ENCODE results near the gene CNTNAP5. TPM values are rescaled to one million over a fixed set of nuclear protein-coding genes. Genes with fewer than 3 reads are reported as not detected.

The CNTNAP5 gene
- total and polyA plus RNA-seq, 2 donors (not counting 1 experiment from before 2014, with no cell fraction given) = not detected

GRCh38 chr2:124702777-124703176, 677.7 kb downstream of the CNTNAP5 start:
- POLR2A ChIA-PET = no interaction called here
- ATAC-seq (ENCODE audit: low read depth) (no peak), DNase-seq (no peak)
- CTCF ChIA-PET = no interaction called here
- no peaks in the 10 kb centered on the region for H3K4me1 ChIP-seq (ENCODE audit: control insufficient read depth in 2 of 2, insufficient read depth in 2 of 2, low read length in 2 of 2)
- no peaks in the 10 kb centered on the region for H3K27me3 ChIP-seq (replicated peaks in 1 of 4; ENCODE audit: control extremely low read depth in 1 of 4, control insufficient read depth in 3 of 4, insufficient read depth in 4 of 4, low read length in 3 of 4)
- no peaks in the 10 kb centered on the region for H3K4me1 Mint-ChIP-seq
- no peaks in the 10 kb centered on the region for H3K79me2 ChIP-seq (ENCODE audit: control insufficient read depth, insufficient read depth, low read length)
- no peaks in the 10 kb centered on the region for H3K9me3 ChIP-seq (ENCODE audit: control extremely low read depth in 1 of 3, control insufficient read depth in 2 of 3, insufficient read depth in 1 of 3, low read length in 2 of 3)
- intact Hi-C loops (cut with micrococcal nuclease) = no loop called here
- H3K27me3 Mint-ChIP-seq = no peaks in the 10 kb centered on the region
- H3K27ac Mint-ChIP-seq = no peak overlapping the region
- H2AFZ ChIP-seq (ENCODE audit: insufficient read depth, low read depth, low read length, poor library complexity, severe bottlenecking) = no peak overlapping the region
- no peak overlapping the region for H3K4me3 ChIP-seq (ENCODE audit: control extremely low read depth in 1 of 5, extremely low read depth in 1 of 5, insufficient read depth in 1 of 5, low read depth in 2 of 5, low read length in 4 of 5)
- no peak overlapping the region for H3K4me3 Mint-ChIP-seq
- H3K36me3 ChIP-seq (replicated peaks in 1 of 2; ENCODE audit: control extremely low read depth in 1 of 2, control insufficient read depth in 1 of 2, extremely low read depth in 1 of 2, insufficient read depth in 2 of 2, low read length in 1 of 2) = no peaks in the 10 kb centered on the region
- no peak overlapping the region for H3K9ac ChIP-seq (ENCODE audit: low read length)
- H3K27ac ChIP-seq (ENCODE audit: low read length in 2 of 2) = no peak overlapping the region
- no peaks in the 10 kb centered on the region for H4K20me1 ChIP-seq (ENCODE audit: control insufficient read depth, insufficient read depth, low read length, poor library complexity, severe bottlenecking)
- no peak for TF ChIP-seq CTCF (IDR thresholded peaks at IDR 0.05)
- no peak overlapping the region for H3K4me2 ChIP-seq (replicated peaks; ENCODE audit: low read depth, low read length, poor library complexity, severe bottlenecking)
- no peaks in the 10 kb centered on the region for H3K9me3 Mint-ChIP-seq (ENCODE audit: insufficient read depth)

- Histone ChIP-seq H3K4me2 (replicated peaks; ENCODE audit: low read depth, low read length, poor library complexity, severe bottlenecking) (no peak overlapping the region), H3K9ac (ENCODE audit: low read length) (no peak overlapping the region), H3K79me2 (ENCODE audit: control insufficient read depth, insufficient read depth, low read length) (no peaks in the 10 kb centered on the region), H2AFZ (ENCODE audit: insufficient read depth, low read depth, low read length, poor library complexity, severe bottlenecking) (no peak overlapping the region), H3K27ac (ENCODE audit: low read length in 2 of 2) (no peak overlapping the region), H3K4me1 (ENCODE audit: control insufficient read depth in 2 of 2, insufficient read depth in 2 of 2, low read length in 2 of 2) (no peaks in the 10 kb centered on the region), H3K9me3 (ENCODE audit: control extremely low read depth in 1 of 3, control insufficient read depth in 2 of 3, insufficient read depth in 1 of 3, low read length in 2 of 3) (no peaks in the 10 kb centered on the region), H3K36me3 (replicated peaks in 1 of 2; ENCODE audit: control extremely low read depth in 1 of 2, control insufficient read depth in 1 of 2, extremely low read depth in 1 of 2, insufficient read depth in 2 of 2, low read length in 1 of 2) (no peaks in the 10 kb centered on the region), H3K27me3 (replicated peaks in 1 of 4; ENCODE audit: control extremely low read depth in 1 of 4, control insufficient read depth in 3 of 4, insufficient read depth in 4 of 4, low read length in 3 of 4) (no peaks in the 10 kb centered on the region), H4K20me1 (ENCODE audit: control insufficient read depth, insufficient read depth, low read length, poor library complexity, severe bottlenecking) (no peaks in the 10 kb centered on the region), H3K4me3 (ENCODE audit: control extremely low read depth in 1 of 5, extremely low read depth in 1 of 5, insufficient read depth in 1 of 5, low read depth in 2 of 5, low read length in 4 of 5) (no peak overlapping the region)
- no peaks in the 10 kb centered on the region for H3K4me1 Mint-ChIP-seq
- H3K27ac Mint-ChIP-seq = no peak overlapping the region
- no peaks in the 10 kb centered on the region for H3K27me3 Mint-ChIP-seq
- CTCF ChIA-PET = no interaction called here
- no peaks in the 10 kb centered on the region for H3K9me3 Mint-ChIP-seq (ENCODE audit: insufficient read depth)
- TF ChIP-seq EZH2 (IDR thresholded peaks at IDR 0.05; ENCODE audit: borderline replicate concordance, insufficient read depth, low read depth, low read length, poor library complexity, severe bottlenecking) (no peak), CTCF (IDR thresholded peaks at IDR 0.05) (no peak)
- POLR2A ChIA-PET = no interaction called here
- intact Hi-C loops (cut with micrococcal nuclease) = no loop called here
- DNase-seq = no peak
- no peak overlapping the region for H3K4me3 Mint-ChIP-seq
- ATAC-seq (ENCODE audit: low read depth) = no peak
- 93% methylated on average over 2 of the region's 5 CpGs for WGBS (ENCODE audit: insufficient coverage)
Measured at GRCh38 chr2:124704071-124704925, 679.2 kb downstream of the CNTNAP5 start.
